Neural progenitor cell (in vitro differentiated cells): ENCODE data around the gene HEATR5A. TPM values are rescaled to one million over a fixed set of nuclear protein-coding genes. Genes with fewer than 3 reads are reported as not detected.
"Not testable (repeated sequence)": the region's sequence is repeated elsewhere in the genome, so short reads cannot be mapped to it uniquely, and the experiment has no call there.

ENCODE experiments used
- DNase-seq: peaks from one replicate; pipeline ENCODE4 v3.0.0-alpha.2; 2016; ENCODE audit warnings: low spot score
- H2AFZ ChIP-seq: fragments of 200-600 bp; sonication (generic); replicated peaks from 2 replicates; pipeline ENCODE4 v1.6.1; 2016; ENCODE audit warnings: antibody characterized with exemption
- H3F3A ChIP-seq: fragments of 200-600 bp; sonication (generic); 2 replicates; pipeline ENCODE4 v1.6.1; 2016; ENCODE audit warnings: antibody characterized with exemption, low read depth
- H3K27ac ChIP-seq: fragments of 200-600 bp; sonication (generic); 2 replicates; pipeline ENCODE4 v1.5.1; 2016; ENCODE audit warnings: mild to moderate bottlenecking
- H3K27me3 ChIP-seq: fragments of 200-600 bp; sonication (generic); 2 replicates; pipeline ENCODE4 v1.6.1; 2016; ENCODE audit warnings: mild to moderate bottlenecking, moderate library complexity
- H3K36me3 ChIP-seq: fragments of 200-600 bp; sonication (generic); 2 replicates; pipeline ENCODE4 v1.5.1; 2016
- H3K4me1 ChIP-seq: fragments of 200-600 bp; sonication (generic); 2 replicates; pipeline ENCODE4 v1.6.1; 2016; ENCODE audit warnings: mixed run types
- H3K4me2 ChIP-seq: fragments of 200-600 bp; sonication (generic); 2 replicates; pipeline ENCODE4 v1.6.1; 2016
- H3K4me3 ChIP-seq: fragments of 200-600 bp; sonication (generic); 2 replicates; pipeline ENCODE4 v1.5.1; 2016
- H3K79me2 ChIP-seq: fragments of 200-600 bp; sonication (generic); 2 replicates; pipeline ENCODE4 v1.6.1; 2016; ENCODE audit warnings: low read depth
- H3K9ac ChIP-seq: fragments of 200-600 bp; sonication (generic); 2 replicates; pipeline ENCODE4 v1.6.1; 2016
- H3K9me3 ChIP-seq: fragments of 200-600 bp; sonication (generic); 2 replicates; pipeline ENCODE4 v1.5.1; 2016; ENCODE audit warnings: low read depth
- H4K20me1 ChIP-seq: fragments of 200-600 bp; sonication (generic); 2 replicates; pipeline ENCODE4 v1.6.1; 2016; ENCODE audit warnings: low read depth
- H3K27ac Mint-ChIP-seq: 3 replicates; pipeline ENCODE4 v1.8.0; 2021; ENCODE audit warnings: mixed read lengths
- H3K27me3 Mint-ChIP-seq: 2 replicates; pipeline ENCODE4 v1.8.0; 2022; ENCODE audit warnings: low read depth, mild to moderate bottlenecking, inconsistent platforms, moderate library complexity, mixed read lengths; ENCODE audit not compliant: insufficient read depth
- H3K36me3 Mint-ChIP-seq: 3 replicates; pipeline ENCODE4 v1.8.0; 2021; ENCODE audit warnings: mixed read lengths
- H3K4me1 Mint-ChIP-seq: 3 replicates; pipeline ENCODE4 v1.8.0; 2021; ENCODE audit warnings: mixed read lengths
- H3K4me3 Mint-ChIP-seq: 3 replicates; pipeline ENCODE4 v1.8.0; 2021; ENCODE audit warnings: mild to moderate bottlenecking, moderate library complexity, mixed read lengths
- H3K9me3 Mint-ChIP-seq: 3 replicates; pipeline ENCODE4 v1.8.0; 2020; ENCODE audit warnings: mixed read lengths
- EZH2 ChIP-seq: fragments of 200-600 bp; sonication (generic); IDR thresholded peaks from 2 replicates; pipeline ENCODE4 v1.6.1; 2017; ENCODE audit warnings: antibody characterized with exemption, mild to moderate bottlenecking, moderate library complexity
- EZH2phosphoT487 ChIP-seq: fragments of 200-600 bp; sonication (generic); IDR thresholded peaks from 2 replicates; pipeline ENCODE4 v1.6.1; 2017; ENCODE audit warnings: antibody characterized with exemption
- total RNA-seq: library from RNA; depleted of rRNA; stranded (reverse); fragments of >200 nt; gene quantifications from 2 replicates; pipeline ENCODE4 v1.2.3, GENCODE V29; 2015; ENCODE audit warnings: low replicate concordance
- TF ChIP-seq, protein P1 (sequence below): fragments of 200-600 bp; sonication (generic); IDR thresholded peaks from 2 replicates; pipeline ENCODE4 v1.5.1; 2017; ENCODE audit warnings: antibody characterized with exemption, mild to moderate bottlenecking

Gene HEATR5A
- total RNA-seq, 1 donor from 2014 or later: 34.7 TPM

DNA sequence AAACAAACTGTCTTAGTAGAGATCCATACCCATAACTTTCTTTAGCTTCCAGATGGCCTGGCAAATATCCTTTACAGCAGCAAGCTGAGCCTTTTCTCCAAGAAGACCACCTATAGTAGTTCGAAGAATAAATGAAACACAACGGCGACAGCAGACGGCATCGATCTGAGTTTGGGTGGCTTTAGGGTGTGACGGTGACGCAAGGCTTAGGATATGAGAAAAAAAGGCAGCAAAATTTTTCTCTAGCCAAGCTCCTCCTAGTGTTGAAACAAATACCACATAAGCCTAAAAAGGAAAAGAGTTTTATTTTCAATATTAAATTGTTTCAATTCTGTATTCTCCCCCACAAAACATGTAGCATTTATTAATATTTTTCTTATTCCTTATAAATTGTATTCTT, 33.3 kb downstream of the HEATR5A start:
- Histone ChIP-seq H2AFZ (no peak overlapping the region), H3K9me3 (no peaks in the 10 kb centered on the region), H3K4me2 (no peak overlapping the region), H3K4me3 (no peak overlapping the region), H3K36me3 (no peaks in the 10 kb centered on the region), H3K79me2 (no peaks in the 10 kb centered on the region), H3K27ac (no peak overlapping the region), H3K9ac (no peak overlapping the region), H3K27me3 (no peaks in the 10 kb centered on the region), H3F3A (no peaks in the 10 kb centered on the region), H4K20me1 (no peaks in the 10 kb centered on the region), H3K4me1 (no peaks in the 10 kb centered on the region)
- Mint-ChIP-seq H3K27me3 (no peaks in the 10 kb centered on the region), H3K4me1 (peaks cover 2% of the 10 kb centered on the region), H3K9me3 (no peaks in the 10 kb centered on the region), H3K36me3 (no peaks in the 10 kb centered on the region), H3K4me3 (no peak overlapping the region), H3K27ac (no peak overlapping the region)
- DNase-seq: no peak
- TF ChIP-seq EZH2 (no peak), EZH2phosphoT487 (no peak)
- TF ChIP-seq, protein P1, sequence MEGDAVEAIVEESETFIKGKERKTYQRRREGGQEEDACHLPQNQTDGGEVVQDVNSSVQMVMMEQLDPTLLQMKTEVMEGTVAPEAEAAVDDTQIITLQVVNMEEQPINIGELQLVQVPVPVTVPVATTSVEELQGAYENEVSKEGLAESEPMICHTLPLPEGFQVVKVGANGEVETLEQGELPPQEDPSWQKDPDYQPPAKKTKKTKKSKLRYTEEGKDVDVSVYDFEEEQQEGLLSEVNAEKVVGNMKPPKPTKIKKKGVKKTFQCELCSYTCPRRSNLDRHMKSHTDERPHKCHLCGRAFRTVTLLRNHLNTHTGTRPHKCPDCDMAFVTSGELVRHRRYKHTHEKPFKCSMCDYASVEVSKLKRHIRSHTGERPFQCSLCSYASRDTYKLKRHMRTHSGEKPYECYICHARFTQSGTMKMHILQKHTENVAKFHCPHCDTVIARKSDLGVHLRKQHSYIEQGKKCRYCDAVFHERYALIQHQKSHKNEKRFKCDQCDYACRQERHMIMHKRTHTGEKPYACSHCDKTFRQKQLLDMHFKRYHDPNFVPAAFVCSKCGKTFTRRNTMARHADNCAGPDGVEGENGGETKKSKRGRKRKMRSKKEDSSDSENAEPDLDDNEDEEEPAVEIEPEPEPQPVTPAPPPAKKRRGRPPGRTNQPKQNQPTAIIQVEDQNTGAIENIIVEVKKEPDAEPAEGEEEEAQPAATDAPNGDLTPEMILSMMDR: no peak

DNA sequence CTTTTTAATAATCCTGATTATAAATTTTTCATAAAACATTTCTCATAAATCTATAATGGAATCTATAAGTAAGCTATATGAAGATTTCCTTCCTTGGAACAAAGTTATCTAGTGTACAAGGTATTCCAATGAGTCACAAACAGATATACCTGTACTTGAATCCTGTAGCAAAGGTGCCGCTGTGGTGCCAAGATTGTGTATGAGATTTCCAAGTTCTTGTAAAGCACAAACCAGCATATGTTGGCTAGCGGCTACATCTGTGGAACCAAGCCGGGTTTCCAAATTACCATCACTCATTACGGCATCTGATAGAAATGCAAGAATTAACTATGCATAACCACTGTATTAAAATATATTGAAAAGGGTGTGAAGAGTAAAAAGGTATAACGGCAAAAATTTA, 34.1 kb downstream of the HEATR5A start:
- H3F3A ChIP-seq: no peaks in the 10 kb centered on the region
- no peak for DNase-seq
- Mint-ChIP-seq H3K36me3 (peaks cover 3% of the 10 kb centered on the region), H3K4me3 (no peak overlapping the region), H3K4me1 (peaks cover 2% of the 10 kb centered on the region), H3K27me3 (no peaks in the 10 kb centered on the region), H3K9me3 (no peaks in the 10 kb centered on the region), H3K27ac (no peak overlapping the region)
- no peaks in the 10 kb centered on the region for H3K36me3 ChIP-seq
- H3K9ac ChIP-seq: no peak overlapping the region
- H3K4me3 ChIP-seq: no peak overlapping the region
- no peaks in the 10 kb centered on the region for H3K9me3 ChIP-seq
- no peak overlapping the region for H2AFZ ChIP-seq
- no peaks in the 10 kb centered on the region for H3K27me3 ChIP-seq
- H3K4me2 ChIP-seq: no peak overlapping the region
- H3K4me1 ChIP-seq: no peaks in the 10 kb centered on the region
- H3K27ac ChIP-seq: no peak overlapping the region
- H3K79me2 ChIP-seq: no peaks in the 10 kb centered on the region
- H4K20me1 ChIP-seq: no peaks in the 10 kb centered on the region
- TF ChIP-seq, protein P1: no peak
- TF ChIP-seq EZH2 (no peak), EZH2phosphoT487 (no peak)

DNA sequence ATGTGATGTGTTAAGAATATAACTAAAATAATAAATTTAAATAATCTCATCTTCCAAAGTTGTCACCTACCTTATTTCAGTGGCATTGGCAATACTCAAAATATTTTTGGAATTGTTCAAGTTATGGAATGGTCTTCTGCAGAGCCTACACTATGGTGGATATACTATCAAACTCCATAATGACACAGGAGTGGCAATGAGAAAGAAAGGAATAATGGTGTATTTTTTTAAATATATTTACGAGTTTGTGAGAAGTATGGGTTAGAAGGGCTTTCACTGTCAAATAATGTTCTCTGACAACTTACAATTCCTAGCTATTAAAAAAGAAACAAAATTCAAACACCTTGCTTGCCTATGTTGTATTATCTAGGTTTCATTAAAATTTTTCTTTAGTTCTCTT, 38.1 kb downstream of the HEATR5A start:
- Histone ChIP-seq H3K4me1 (no peaks in the 10 kb centered on the region), H3K36me3 (peaks cover 3% of the 10 kb centered on the region), H4K20me1 (no peaks in the 10 kb centered on the region), H3K9me3 (no peaks in the 10 kb centered on the region), H3K4me2 (no peak overlapping the region), H3K27me3 (no peaks in the 10 kb centered on the region), H3F3A (no peaks in the 10 kb centered on the region), H3K9ac (no peak overlapping the region), H3K27ac (no peak overlapping the region), H3K4me3 (no peak overlapping the region), H3K79me2 (no peaks in the 10 kb centered on the region), H2AFZ (no peak overlapping the region)
- Mint-ChIP-seq H3K36me3 (peaks cover 3% of the 10 kb centered on the region), H3K27me3 (no peaks in the 10 kb centered on the region), H3K9me3 (no peaks in the 10 kb centered on the region), H3K4me1 (no peaks in the 10 kb centered on the region), H3K27ac (no peak overlapping the region), H3K4me3 (no peak overlapping the region)
- no peak for DNase-seq
- TF ChIP-seq EZH2phosphoT487 (no peak), EZH2 (no peak)
- TF ChIP-seq, protein P1: no peak

DNA sequence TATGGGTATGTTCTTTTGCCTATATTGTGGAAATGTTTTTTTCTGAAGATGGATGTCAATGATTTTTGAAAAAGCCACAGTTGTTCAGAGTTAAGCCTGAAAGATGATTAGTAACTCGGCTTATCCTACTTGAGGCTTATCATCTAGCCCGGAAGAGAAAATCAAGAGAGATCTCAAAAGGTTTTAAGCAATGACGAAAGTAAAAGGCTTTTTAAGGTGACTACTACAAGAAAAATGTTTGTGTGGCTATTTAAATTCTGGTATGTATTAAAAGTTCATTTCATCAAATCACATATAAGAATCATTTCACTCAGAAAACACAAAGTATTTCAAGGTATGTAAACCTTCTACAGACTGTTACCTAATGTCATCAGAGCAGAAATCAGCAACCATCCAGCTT, 40.2 kb downstream of the HEATR5A start:
- Histone ChIP-seq H2AFZ (no peak overlapping the region), H3K9ac (no peak overlapping the region), H3K4me1 (no peaks in the 10 kb centered on the region), H3K4me3 (no peak overlapping the region), H3K9me3 (no peaks in the 10 kb centered on the region), H3K27ac (no peak overlapping the region), H3K36me3 (peaks cover 3% of the 10 kb centered on the region), H3K4me2 (no peak overlapping the region), H4K20me1 (no peaks in the 10 kb centered on the region), H3F3A (no peaks in the 10 kb centered on the region), H3K79me2 (no peaks in the 10 kb centered on the region), H3K27me3 (no peaks in the 10 kb centered on the region)
- no peak for DNase-seq
- no peak overlapping the region for H3K4me3 Mint-ChIP-seq
- H3K27ac Mint-ChIP-seq: no peak overlapping the region
- TF ChIP-seq EZH2 (no peak), EZH2phosphoT487 (no peak)
- TF ChIP-seq, protein P1: no peak
- peaks cover 4% of the 10 kb centered on the region for H3K36me3 Mint-ChIP-seq
- H3K9me3 Mint-ChIP-seq: no peaks in the 10 kb centered on the region
- no peaks in the 10 kb centered on the region for H3K4me1 Mint-ChIP-seq
- no peaks in the 10 kb centered on the region for H3K27me3 Mint-ChIP-seq

DNA sequence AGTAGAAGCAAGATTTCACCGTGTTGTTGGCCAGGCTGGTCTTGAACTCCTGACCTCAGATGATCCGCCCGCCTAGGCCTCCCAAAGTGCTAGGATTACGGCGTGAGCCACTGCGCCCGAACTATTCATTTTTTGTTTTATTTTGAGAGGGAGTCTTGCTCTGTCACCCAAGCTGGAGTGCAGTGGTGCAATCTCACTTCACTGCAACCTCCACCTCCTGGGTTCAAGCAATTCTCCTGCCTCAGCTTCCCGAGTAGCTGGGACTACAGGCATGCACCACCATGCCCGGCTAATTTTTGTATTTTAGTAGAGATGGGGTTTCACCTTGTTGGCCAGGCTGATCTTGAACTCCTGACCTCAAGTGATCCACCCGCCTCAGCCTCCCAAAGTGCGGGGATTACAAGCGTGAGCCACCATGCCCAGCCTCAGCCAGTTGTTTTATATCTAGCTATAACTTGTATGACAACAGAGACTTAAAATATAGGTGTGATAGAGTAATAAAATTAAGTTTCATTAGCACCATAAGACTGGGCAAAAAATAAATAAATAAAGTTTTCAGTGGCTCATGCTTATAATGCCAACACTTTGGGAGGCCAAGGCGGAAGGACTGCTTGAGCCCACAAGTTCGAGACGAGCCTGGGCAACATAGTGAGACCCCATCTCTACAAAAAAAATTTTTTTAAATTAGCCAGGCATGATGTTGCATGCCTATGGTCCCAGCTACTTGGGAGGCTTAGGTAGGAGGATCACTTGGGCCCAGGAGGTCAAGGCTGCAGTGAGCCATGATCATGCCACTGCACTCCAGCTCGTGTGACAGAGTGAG, 41.0 kb downstream of the HEATR5A start:
- not testable (repeated sequence) for H3K27ac Mint-ChIP-seq, H3K27me3 ChIP-seq, H3K36me3 ChIP-seq, H3K4me1 ChIP-seq, H2AFZ ChIP-seq, H4K20me1 ChIP-seq, DNase-seq, H3K9ac ChIP-seq, H3K79me2 ChIP-seq, H3K27me3 Mint-ChIP-seq, H3K9me3 ChIP-seq, H3K4me3 ChIP-seq, H3K4me2 ChIP-seq, H3F3A ChIP-seq, H3K4me3 Mint-ChIP-seq, H3K27ac ChIP-seq, H3K36me3 Mint-ChIP-seq, H3K9me3 Mint-ChIP-seq, H3K4me1 Mint-ChIP-seq
